GM12891 (cell line): ENCODE data around the gene LNPEP.

Experiments
- PAX5 ChIP-seq: IDR thresholded peaks from 2 replicates; pipeline ENCODE4 v1.6.1; 2011; ENCODE audit warnings: low read length, moderate library complexity, mild to moderate bottlenecking; ENCODE audit not compliant: insufficient read depth, severe bottlenecking
- POLR2A ChIP-seq: IDR thresholded peaks from 2 replicates; pipeline ENCODE4 v1.6.1; 2011; ENCODE audit warnings: low read depth, low read length, control low read depth
- POLR2AphosphoS5 ChIP-seq: IDR thresholded peaks from 2 replicates; pipeline ENCODE4 v1.6.1; 2011; ENCODE audit warnings: low read depth, low read length, control low read depth
- POU2F2 ChIP-seq: IDR thresholded peaks from 2 replicates; pipeline ENCODE4 v1.6.1; 2011; ENCODE audit warnings: low read depth, mild to moderate bottlenecking, control low read depth, low read length, moderate library complexity
- SPI1 ChIP-seq: IDR thresholded peaks from 2 replicates; pipeline ENCODE4 v1.6.1; 2011; ENCODE audit warnings: low read depth, low read length, control low read depth
- TAF1 ChIP-seq: IDR thresholded peaks from 2 replicates; pipeline ENCODE4 v1.6.1; 2011; ENCODE audit warnings: low read depth, low read length, control low read depth

DNA sequence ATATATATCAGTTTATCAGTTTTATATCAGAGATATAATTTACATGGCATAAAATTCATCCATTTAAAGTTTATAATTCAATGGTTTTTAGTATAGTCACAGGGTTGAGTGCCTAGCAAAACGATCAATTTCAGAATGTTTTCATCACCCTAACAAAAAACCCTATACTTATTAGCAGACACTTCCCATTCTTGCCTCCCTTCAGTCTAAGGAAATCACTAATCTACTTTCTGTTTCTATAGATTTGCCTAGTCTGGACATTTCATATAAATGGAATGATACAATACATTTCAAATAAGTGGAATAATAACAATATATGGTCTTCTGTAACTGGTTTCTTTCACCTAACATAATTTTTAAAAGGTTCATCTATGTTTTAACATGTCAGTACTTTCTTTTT lies 9.6 kb upstream of the LNPEP start:
- no peak for TF ChIP-seq POLR2AphosphoS5
- no peak for TF ChIP-seq POLR2A
- no peak for TF ChIP-seq PAX5
- TF ChIP-seq TAF1, result no peak
- no peak for TF ChIP-seq SPI1
- TF ChIP-seq POU2F2, result no peak
